Hematopoietic multipotent progenitor cell treated with erythropoietin and hydrocortisone succinate and interleukin-3 and kit ligand, for 17 days (in vitro differentiated cells): Measurements from ENCODE around the gene SLC31A1.
A peak's percentile ranks its signal among the peaks of the same experiment; 100 is the strongest.

Experiments
- DNase-seq: peaks from one replicate; pipeline ENCODE4 v3.0.0-alpha.2; 2015; ENCODE audit warnings: low spot score

Gene SLC31A1

DNA sequence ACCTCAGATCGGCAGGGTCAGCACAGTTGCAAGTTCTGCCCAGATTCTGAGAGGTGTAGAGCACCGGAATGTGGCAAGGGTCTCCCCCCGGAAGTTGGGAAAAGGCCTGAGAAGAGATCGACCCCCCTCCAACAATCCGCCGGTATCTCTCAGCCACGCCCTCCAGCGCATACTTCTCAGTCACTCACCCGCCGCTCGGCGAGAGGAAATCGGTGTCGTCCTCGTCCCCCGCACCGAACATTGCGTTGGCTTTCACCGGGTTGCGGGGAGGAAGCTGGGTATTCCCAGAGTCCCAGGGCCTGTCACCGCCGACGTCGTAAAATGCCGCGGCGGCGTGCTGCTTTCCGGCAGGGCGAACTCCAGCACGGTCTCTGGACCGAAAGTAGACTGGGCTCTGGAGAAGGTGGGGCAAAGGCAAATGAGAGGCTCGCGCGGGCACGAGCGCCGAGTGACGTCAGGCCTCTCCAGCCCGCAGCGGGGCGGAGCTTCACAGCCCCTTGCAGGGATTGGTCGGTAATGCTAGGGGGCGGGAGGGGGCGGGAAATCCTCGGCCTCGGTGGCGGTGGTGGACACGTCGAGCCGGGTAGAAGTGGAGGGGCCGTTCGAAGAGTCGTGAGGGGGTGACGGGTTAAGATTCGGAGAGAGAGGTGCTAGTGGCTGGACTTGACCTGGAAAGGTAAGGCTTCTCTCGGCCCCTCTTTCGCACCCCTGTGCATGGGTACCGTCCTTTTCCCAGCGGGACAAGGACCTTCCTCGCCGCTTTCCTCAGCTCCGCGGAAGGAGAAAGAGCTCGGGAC lies at the start of gene SLC31A1, which contains the start of gene FKBP15:
SLC31A1 (plus strand) TSS at position 542 of the 797 bp plus-strand sequence. CDS start 34,605 bp downstream, outside the sequence.
FKBP15 (minus strand) TSS at position 275 of the 797 bp plus-strand sequence; CDS start at position 241, 34 bp downstream.
- peak; percentile 98 for DNase-seq

DNA sequence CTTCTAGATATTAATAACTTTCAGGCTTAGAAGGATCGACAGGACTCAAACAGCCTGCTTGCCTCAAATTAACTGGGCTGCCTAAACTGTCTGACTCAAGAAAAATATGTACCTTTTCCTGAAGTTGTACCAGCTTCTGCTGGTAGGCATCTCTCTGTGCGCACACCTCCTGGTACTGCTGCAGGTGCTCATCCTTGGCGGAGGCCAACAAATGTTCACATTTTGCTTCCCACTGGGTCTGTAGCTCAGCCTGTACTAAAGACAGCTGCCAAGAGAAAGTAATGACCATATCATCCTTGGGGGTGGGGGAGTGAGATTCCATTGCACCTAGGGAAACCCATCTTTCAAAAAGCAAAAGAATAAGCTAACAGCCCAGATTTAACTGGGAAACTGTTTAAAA lies 48.0 kb upstream of the SLC31A1 start:
- no peak for DNase-seq

DNA sequence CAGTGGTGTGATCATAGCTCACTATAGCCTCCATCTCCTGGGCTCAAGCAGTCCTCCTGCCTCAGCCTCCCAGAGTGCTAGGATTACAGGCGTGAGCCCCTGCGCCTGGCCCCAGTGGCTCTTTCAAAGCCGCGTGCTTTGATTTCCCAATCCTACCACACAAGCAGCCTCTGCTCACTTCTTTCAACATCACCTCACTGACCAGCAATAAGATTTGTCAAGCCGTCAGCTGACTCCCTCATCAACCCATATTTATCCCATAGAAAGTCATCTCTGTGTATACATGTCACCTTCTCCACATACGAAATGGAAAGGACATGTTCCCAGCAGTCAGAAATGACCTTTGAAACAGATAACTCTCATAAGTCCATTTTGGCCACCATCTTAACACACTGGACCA lies 44.5 kb upstream of the SLC31A1 start:
- DNase-seq: no peak

DNA sequence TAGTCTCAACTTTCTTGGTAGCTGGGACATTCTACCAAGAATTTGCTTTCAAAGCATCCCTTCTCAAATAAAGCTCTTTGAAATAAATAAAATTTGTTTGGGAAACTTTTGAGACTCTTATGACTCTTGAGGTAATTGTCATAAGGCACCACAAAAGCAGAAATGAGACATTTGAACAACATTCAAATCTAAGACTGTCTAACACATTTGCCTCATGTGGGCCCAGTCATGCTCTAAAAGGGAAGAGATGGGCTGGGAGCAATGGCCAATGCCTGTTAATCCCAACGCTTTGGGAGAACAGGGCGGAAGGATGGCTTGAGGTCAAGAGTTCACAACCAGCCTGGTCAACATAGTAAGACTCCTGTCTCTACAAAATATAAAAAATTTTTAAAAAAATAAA lies 44.1 kb upstream of the SLC31A1 start:
- no peak for DNase-seq

DNA sequence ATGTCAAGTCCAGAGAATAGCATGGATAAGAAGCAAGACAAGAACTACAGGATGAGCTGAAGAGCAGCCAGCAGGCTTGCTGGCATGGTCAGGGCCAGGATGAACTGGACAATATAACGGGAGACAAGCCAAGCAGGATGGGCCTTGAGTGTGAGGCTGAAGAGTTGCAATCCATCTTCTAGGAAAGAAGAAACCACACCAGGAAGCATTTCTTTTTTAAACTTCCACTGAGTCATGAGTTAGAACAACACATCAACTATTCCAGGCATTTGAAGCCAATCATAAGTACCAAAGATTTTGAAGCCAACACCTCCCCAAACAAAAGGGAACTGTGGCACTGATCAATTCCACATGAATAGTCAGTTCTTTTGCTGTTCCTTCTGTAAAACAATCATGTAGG lies 43.3 kb upstream of the SLC31A1 start:
- no peak for DNase-seq

DNA sequence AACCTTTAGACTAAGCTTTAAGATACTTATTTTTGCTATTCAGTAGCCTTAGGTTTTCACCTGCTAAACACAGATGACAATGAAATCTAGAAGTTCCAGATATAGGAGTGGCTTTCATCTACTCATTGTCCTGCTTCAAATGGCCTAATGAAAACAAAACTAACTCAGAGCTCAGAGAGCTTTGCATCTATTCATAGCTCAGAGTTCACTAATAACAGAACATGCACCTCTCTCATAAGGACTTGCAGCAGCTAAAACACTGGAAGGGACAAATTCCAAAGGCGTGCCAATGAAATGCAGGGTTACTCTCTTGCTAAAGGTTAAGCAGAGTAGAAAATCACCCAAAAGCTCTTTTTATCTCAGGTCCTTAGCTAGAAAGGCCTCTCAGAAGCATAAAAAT lies 41.5 kb upstream of the SLC31A1 start:
- DNase-seq: no peak

DNA sequence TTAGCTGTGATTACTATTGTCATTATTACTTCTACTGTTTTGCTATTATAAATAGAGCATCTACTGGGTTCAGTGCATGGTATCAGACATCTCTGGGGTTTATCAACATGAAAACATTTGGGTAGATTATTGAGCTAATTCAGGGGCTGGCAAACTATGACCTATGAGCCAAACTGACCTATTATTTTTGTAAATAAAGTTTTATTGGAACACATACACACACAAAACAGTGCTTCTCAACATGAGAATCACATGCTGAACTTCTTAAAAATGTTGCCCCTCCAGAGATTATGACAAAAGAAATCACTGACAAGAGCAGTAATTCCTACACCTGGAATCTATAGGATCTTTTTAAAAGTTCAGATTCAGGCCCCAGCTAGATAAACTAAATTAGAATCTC lies 40.2 kb upstream of the SLC31A1 start:
- DNase-seq: no peak

DNA sequence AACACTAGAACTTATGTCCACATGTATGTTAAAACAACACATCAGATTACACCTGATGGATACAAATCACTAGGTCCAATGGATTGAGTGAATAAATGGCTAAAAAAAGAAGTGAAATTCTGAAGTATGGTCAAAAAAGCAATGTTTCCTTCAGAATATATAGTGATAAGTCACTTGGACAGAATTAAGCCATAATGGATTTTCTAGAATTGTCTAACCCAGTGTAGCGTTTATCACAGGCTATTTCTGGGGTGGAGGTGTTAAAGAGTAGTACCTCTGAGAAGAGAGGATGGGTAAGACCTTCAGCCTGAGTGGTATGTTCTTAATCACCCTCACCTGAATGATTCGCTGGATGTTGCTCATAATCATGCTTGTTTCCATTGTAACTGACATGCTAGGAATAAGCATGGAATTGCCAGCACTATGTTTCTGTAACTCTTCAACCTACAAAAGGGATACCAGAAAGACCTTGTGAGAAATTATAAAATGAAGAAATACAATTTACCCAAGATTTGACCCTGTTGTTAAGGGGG lies 37.3 kb upstream of the SLC31A1 start:
- no peak for DNase-seq

DNA sequence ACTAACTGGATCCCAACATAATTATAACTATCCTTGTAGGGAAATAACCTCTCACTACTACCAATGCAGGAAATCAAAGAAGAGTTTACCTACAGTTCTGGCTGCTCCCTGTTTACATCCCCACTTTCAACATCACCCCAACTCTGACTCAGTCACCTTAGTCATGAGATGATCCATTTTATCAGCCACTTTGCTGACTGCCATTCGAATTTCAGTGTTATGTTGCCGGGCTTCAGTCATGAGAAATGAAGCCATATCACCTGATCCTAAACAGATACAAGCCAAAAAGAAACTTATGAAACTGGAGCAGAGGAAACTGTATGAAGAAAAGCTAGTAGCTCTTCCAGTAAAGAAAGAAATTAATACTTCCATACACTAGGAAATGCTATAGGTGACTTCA lies 36.8 kb upstream of the SLC31A1 start:
- DNase-seq: no peak

DNA sequence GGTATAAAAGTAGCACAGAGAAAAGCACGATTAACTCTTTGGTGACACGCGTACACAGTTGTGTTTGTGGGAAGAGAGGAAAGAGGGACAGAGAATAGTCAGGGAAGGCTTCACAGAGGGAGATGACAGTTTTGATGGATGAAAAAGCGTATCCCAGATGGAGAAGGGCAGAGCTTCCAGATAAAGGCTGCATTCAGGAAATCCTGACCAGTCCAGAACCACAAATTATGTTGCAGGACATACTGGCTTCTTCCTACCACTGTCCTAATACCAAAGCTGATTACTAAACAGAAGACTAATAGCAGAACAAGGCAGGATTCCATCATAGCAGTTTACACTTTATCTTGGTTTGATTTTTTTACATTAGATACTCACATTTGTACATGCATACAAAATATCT lies 36.1 kb upstream of the SLC31A1 start:
- DNase-seq: no peak

DNA sequence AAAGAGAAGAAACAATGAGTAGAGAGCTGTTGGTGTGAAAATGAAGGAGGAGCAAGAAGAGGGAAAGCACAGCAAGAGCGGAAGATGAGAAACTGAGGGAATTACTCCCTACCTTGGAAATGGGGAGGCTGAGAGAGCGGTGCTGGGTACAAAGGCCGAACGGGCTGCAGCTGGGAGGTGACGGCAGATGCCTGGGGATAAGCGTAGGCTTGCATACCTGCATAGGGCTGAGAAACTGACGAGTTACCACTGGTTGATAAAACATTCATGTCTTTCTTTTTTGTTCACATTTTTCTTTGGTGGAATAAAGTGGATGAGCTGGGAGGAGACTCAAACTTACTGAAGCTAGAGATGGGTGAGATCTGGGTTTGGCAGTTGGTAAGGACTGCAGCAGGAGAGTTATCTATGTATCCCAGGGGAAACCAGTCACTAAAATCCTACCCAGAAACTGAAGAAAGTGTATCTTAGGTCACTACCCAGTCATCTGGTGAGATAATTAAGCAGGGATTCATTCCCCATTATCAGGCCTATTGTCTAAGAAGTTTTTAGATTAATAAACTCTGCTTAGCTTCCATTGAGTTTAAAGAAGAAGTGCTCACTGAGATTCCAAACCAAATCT lies 35.1 kb upstream of the SLC31A1 start:
- no peak for DNase-seq

DNA sequence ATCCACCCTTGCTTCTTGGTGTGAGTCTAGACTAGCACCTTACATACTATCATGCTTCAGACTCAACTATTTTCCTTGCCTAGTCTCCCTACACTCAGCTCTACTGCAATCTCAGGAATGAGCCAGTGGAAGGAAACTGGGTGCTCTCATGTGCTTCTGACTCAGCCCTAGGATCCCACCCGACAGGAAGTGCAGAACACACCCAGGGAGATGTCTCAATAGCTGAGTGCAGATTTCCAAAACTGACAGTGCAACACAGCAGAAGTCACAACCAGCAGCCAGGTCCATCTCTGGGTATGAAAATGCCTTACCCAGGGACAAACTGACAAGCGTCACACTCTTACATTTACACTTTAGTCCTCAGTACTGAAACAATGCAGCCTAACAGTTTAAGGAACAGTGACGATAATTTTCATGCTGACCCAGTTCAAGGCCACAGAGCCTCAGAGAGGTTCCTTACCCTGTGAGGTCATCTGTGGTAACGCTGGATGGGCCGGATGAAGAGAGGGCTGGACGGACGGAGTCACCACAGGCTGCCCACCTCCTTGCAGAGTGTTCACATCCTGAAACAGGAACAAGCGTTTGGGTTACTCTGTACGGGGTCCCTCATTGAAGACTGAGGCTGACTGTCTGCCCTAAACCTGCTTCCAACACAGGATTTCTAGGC lies 33.3 kb upstream of the SLC31A1 start:
- DNase-seq: no peak

DNA sequence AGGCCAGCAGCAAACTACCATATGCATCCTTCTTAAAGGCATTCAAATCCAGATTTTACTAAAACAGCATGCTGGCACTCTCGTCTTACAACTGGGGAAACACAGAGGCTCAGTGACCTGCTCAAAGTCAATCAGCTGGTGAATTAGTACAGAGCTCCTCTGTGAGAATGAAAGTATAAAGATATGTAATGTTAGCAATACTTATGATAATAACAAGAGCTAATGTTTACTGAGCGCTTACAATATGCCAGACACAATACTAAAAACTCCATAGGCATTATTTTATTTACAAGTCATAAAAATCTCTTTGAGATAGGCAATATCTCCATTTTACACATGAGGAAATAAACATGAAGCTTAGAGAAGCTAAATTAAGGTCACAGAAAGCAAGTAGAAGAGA lies 28.9 kb upstream of the SLC31A1 start:
- no peak for DNase-seq

DNA sequence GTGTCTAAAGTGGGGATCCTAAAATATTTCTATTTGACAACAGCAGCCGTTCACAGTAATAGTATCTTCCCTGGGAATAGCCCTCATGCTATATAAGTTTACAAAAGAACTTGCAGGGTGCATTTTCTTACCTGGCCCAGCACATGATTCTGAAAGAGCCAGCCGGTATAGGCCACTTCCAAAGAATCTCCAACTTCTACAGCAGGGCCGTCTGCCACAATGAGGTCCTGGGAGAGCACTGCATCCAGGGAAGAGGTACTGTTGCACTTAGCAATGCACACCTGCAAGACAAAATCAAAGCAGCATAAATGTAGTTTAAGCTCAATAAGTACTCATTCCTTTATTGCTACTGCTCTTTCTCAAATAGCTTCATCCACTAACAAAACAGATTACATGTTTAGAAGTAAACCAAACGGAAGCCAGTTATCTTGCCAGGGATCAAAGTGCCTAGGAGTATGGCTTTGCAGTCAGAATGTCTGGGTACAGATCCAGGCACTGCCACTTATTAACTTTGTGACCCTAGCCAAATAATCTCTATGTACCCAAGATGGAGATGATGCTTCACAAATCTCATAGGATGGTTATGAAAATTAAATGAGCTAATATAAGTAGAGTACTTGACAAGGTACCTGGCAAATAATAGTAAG lies 21.5 kb upstream of the SLC31A1 start:
- DNase-seq: no peak

DNA sequence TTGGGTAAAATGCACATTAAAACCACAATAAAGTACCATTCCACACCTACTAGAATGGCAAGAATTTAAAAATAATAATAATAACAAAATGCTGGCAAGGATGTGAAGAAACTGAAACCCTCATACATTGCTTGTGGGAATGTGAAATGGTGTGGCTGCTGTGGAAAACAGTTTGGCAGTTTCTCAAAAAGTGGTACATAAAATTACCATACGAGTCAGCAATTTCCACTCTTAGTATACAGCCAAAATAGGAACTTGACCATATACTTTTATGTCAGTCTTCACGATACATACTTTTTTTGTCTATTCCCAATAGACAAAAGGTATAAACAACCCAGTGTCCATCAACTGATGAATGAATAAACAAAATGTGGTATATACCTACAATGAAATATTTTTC lies 15.9 kb upstream of the SLC31A1 start:
- DNase-seq: no peak

DNA sequence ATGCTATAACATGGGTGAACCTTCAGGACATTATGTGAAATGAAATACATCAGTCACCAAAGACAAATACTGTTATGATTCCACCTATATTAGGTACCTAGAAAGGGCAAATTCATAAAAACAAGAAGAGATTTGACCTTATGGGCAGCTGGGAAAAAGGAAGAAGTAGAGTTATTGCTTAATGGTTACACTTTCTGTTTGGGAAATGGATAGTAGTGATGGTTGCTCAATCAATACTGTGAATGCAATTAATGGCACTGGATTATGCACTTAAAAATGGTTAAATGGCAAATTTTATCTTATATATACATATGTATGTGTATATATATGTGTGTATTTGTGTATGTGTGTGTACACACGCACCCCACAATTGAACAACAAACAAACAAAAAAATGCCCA lies 15.5 kb upstream of the SLC31A1 start:
- DNase-seq: no peak

DNA sequence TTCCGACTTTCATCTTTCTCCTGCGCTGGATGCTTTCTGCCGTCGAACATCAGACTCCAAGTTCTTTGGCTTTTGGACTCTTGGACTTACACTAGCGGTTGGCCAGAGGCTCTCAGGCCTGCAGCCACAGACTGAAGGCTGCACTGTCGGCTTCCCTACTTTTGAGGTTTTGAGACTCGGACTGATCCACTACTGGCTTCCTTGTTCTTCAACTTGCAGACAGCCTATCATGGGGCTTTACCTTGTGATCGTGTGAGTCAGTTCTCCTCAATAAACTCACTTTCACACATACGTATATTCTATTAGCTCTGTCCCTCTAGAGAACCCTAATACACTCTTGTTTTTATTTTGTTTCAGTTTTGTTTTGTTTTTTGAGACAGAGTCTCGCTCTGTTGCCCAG lies 10.5 kb upstream of the SLC31A1 start:
- DNase-seq: no peak

DNA sequence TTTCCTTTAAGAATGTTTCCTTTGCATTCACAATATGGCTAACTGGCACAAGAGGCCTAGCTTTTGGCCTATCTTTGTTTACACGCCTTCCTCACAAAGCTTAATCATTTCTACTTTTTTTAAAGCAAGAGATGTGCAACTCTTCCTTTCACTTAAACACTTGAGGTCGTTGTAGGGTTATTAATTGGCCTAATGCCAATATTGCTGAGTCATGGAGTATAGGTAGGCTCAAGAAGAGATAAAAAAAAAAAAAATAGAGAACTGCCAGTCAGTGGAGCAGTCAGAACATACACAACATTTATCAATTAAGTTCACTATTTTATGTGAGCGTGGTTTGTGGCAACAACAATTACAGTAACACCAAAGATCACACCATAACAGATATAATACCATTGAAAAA lies 6.2 kb upstream of the SLC31A1 start:
- DNase-seq: peak; percentile 96

DNA sequence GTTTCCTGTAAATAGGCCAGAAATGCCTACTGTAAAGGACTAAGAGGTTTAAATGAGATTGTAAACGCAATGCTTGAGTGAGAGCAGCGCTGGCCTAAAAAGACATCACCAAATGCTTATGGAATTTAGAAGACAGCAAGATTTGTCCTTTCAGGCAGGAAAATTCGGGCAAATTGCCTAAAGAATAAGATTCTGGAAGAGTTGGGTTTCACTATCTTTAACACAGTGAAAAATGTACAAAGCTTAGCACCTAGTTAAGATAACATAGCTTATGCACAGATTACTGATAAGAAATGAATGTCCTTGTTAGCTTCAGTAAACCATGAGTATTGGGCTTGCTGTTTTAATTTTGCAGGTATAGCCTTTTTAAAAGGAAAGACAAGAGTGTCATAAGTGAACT lies 4.9 kb upstream of the SLC31A1 start:
- peak; percentile 31 for DNase-seq

DNA sequence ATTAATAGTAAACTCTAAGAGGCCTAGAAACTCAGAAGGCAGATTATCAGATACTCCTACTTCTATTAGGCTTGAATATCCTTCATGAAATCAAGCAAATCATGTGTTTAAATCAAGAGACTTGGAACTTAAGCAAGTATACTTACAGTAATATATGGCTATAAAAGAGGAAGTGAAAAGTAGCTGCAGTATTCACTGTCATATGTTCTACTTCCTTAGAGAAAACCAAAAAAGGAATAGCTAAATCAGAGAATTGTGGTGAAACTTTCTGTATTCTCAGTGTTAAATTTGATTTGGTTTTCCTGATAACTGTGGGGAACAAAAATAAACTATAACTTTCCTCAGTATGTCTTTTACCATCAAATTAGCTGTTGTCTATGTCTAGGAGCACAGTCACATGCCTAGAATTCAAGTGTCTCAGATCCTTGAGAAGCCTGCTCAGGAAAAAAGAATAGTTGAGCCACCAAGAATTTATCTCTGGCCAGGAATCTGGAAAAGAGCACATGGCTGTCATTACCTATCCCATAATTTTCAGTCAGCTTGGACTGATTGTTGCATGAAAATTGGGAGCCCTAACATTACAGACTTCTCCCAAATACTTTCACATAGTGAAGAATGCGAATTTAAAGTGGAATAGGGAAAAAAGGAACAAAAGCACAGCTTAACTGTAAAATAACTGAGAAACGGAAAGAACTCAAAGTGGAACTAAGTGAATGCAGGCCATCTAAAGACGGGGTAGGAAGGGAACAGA lies 2.0 kb upstream of the SLC31A1 start:
- DNase-seq: no peak

DNA sequence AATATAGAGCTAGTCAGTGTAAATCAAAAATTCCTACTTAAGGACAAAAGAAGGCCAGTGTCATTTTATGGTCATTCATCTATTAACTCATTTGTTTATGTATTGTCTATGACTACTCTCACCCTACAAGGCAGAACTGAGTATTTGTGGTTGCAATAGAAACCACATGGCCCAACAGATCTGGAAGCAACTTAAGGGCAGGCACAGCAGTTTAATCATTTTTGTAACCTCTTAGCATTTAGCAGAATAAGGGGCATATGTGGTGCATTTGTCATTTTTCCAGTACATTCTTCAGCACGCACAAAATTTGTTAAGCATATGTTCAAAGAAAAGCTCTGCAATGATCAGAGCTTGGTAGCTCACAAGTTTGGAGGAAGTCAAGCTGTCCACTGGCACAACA lies 1.4 kb upstream of the SLC31A1 start:
- peak; percentile 32 for DNase-seq
